ENCODE results near the gene MPZL3.

- no peak for TF ChIP-seq REST (IDR thresholded peaks at IDR 0.05; ENCODE audit: unreplicated experiment)
- TF ChIP-seq JUNB (IDR thresholded peaks at IDR 0.05; ENCODE audit: unreplicated experiment), result no peak
- TF ChIP-seq EZH2phosphoT487 (IDR thresholded peaks at IDR 0.05; ENCODE audit: unreplicated experiment), result no peak
- no peak for TF ChIP-seq CTCF (conservative IDR thresholded peaks at IDR 0.05; ENCODE audit: low read depth in 2 of 2)
- TF ChIP-seq ETS1 (IDR thresholded peaks at IDR 0.05), result no peak
- TF ChIP-seq EZH2 (IDR thresholded peaks at IDR 0.05; ENCODE audit: low read depth, unreplicated experiment), result no peak
These were observed 34.6 kb downstream of the MPZL3 start for GRCh38 chr11:118217575-118217974.

Measured in GM23338 (cell line).